NCI-H128 (cell line): ENCODE data around the gene GUCY2C.
"Not testable (repeated sequence)": the region's sequence is repeated elsewhere in the genome, so short reads cannot be mapped to it uniquely, and the experiment has no call there.

Source experiments
- DNase-seq: peaks from one replicate; lab custom pipeline; 2025; ENCODE audit not compliant: unreplicated experiment; lab: John Stamatoyannopoulos, UW

Gene GUCY2C

GRCh38 chr12:14682231-14682630, 14.2 kb downstream of the GUCY2C start:
- DNase-seq = not testable (repeated sequence)

- no peak for DNase-seq
These were observed 14.8 kb downstream of the GUCY2C start for GRCh38 chr12:14681625-14682024.

GRCh38 chr12:14681190-14681589, 15.2 kb downstream of the GUCY2C start:
- DNase-seq = no peak

GRCh38 chr12:14678547-14679150, 17.8 kb downstream of the GUCY2C start:
- no peak for DNase-seq

- no peak for DNase-seq
These were observed 27.8 kb downstream of the GUCY2C start for GRCh38 chr12:14668591-14668990.

- no peak for DNase-seq
These were observed 30.7 kb downstream of the GUCY2C start for GRCh38 chr12:14665354-14666348.

GRCh38 chr12:14664434-14665023, 31.9 kb downstream of the GUCY2C start:
- no peak for DNase-seq

- DNase-seq = no peak
These were observed 33.4 kb downstream of the GUCY2C start for GRCh38 chr12:14663002-14663401.

- DNase-seq = no peak
These were observed 39.6 kb downstream of the GUCY2C start for GRCh38 chr12:14656846-14657245.

GRCh38 chr12:14655284-14655683, 41.1 kb downstream of the GUCY2C start:
- DNase-seq = no peak

GRCh38 chr12:14654842-14655241, 41.6 kb downstream of the GUCY2C start:
- DNase-seq = no peak

GRCh38 chr12:14654416-14654815, 42.0 kb downstream of the GUCY2C start:
- no peak for DNase-seq

GRCh38 chr12:14652483-14652882, 43.9 kb downstream of the GUCY2C start:
- DNase-seq = no peak

GRCh38 chr12:14651371-14651770, 45.0 kb downstream of the GUCY2C start:
- no peak for DNase-seq

- DNase-seq = no peak
These were observed 45.6 kb downstream of the GUCY2C start for GRCh38 chr12:14650789-14651188.

GRCh38 chr12:14647028-14647750, 49.2 kb downstream of the GUCY2C start:
- DNase-seq = no peak

GRCh38 chr12:14643251-14643650, 53.1 kb downstream of the GUCY2C start:
- no peak for DNase-seq

- DNase-seq = no peak
These were observed 58.3 kb downstream of the GUCY2C start for GRCh38 chr12:14638066-14638465.

- no peak for DNase-seq
These were observed 60.6 kb downstream of the GUCY2C start for GRCh38 chr12:14635776-14636175.

- no peak for DNase-seq
These were observed 65.6 kb downstream of the GUCY2C start for GRCh38 chr12:14630793-14631192.
